CD4-positive, alpha-beta T cell treated with Interleukin-21 for 1 hour (primary cell): ENCODE measurements around the gene PRKN.
"Not testable (repeated sequence)": the region's sequence is repeated elsewhere in the genome, so short reads cannot be mapped to it uniquely, and the experiment has no call there.

Experiments used
- DNase-seq: peaks from one replicate; pipeline ENCODE4 v3.0.0-alpha.2; 2020

PRKN gene

GRCh38 chr6:162531391-162531790 lies 196.2 kb downstream of the PRKN start:
- DNase-seq, result not testable (repeated sequence)

- DNase-seq, result no peak
Measured at GRCh38 chr6:162528538-162528937, 199.0 kb downstream of the PRKN start.

DNA sequence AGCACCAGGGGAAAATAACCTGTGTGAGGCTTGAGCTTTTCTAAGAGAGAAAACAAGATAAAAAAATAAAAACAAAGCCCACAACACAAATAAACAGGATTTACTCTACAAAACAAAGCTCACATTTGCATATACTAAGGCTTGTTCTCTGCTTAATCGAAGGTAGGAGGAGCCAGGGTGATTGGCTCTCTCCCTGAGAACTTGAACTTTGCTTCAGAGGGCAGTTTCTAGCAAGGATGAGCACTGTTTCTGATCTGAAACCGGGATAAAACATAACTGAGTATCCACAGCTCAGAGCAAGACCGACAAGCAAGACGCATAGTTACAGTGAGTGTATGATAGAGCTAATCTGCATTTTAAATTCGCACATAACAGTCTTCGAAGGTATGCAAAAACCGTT lies 200.6 kb downstream of the PRKN start:
- DNase-seq, result no peak

GRCh38 chr6:162525181-162525580 lies 202.4 kb downstream of the PRKN start:
- DNase-seq, result no peak

GRCh38 chr6:162512744-162513143 lies 214.8 kb downstream of the PRKN start:
- DNase-seq, result no peak

GRCh38 chr6:162497389-162497788 lies 230.2 kb downstream of the PRKN start:
- no peak for DNase-seq

DNA sequence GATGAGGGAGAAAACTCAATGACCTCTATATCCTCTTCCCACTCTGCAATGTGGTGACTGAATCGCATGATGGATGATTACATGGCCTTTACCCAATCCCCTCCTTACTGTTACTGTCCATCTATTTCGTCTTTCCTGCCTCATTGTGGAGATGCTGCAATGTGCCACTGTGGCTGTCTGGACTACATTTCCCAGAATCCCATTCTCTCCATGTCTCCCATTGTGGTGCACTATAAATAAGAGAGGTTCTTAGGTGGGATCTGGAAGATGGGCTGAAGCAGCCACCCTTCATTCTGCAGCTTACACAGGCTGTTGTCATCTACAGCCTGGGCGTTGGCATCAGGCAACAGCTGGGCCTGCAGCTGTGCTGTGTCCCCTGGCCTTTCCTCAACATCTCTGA lies 233.6 kb downstream of the PRKN start:
- DNase-seq, result no peak

- no peak for DNase-seq
Measured at GRCh38 chr6:162491637-162492036, 235.9 kb downstream of the PRKN start.

- DNase-seq, result no peak
Measured at GRCh38 chr6:162489101-162489976, 238.2 kb downstream of the PRKN start.

GRCh38 chr6:162488444-162488843 lies 239.1 kb downstream of the PRKN start:
- no peak for DNase-seq

DNA sequence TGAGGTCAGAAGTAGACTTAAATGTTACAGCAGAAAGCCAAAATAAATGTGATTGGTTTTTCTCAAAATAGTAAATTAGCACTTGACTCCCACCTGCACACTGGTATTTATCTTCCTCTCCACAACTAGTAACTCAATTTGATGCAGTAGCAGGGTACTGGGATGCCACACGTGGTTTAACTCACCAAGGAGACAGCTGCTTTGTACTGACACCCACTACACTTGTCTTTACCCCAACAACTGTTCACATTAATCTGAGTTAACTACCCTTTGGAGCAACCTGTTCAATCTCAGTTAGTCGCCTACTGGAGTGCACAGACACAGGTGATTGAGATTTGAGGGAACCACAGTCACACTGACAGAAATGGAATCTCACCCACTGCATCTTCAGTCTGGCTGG lies 242.1 kb downstream of the PRKN start:
- DNase-seq, result no peak

- DNase-seq, result no peak
Measured at GRCh38 chr6:162481938-162482337, 245.6 kb downstream of the PRKN start.

DNA sequence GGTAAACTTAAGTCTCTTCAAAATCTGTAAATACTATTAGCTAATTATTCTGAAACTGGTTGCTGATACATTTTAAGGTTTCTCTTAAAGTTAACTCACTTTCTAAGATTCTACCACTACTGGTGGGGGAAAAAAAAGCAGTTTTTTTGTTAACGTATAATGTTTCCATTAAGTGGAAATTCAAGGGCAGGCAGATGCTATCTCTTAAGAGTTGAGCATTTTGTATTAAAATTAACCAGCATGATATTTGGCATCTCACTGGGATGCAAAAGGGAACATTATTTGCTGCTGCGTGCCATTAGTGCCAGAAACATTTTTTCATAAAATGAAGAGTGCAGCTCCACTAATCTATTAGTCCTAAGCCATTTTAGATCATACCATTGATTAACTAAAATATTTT lies 246.2 kb downstream of the PRKN start:
- no peak for DNase-seq

DNA sequence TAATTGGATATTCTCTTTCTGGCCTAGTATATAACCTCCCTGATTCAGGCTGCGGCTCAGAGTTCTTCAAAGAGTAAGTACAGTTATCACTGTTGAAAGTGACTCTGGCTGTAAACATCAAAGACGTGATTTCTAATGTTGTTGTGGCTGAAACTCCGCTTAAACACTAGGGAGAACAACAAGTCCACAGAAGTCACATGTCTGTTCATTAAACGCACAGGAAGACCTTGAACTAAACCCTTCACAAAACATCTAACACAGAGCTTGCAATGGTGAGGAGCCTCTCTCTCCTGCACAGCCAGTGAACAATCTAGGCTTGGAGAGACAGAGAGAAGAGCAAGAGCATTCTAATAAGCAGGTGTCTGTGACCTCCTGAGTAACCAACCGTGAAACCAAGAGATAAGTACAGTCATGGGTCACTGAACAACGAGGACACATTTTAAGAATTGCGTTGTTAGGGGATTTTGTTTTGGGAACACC lies 249.3 kb downstream of the PRKN start:
- no peak for DNase-seq

DNA sequence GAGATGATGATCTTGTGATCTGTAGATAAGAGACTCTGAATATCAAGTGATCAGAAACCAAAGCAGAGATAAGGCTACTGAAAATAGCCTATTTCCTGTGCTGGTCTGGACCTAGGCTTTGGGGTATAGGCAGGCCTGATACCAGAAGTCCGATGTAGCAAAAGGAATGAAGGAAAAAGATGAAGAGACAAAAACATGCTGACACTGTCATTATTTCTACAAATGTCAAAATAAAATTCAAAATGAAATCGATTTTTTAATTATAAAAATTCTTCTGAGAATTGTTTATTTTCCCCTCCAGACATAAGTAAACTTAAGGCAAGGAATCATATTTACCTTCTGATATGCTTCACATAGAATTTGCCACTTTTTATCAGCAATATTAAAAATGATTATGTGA lies 252.8 kb downstream of the PRKN start:
- no peak for DNase-seq

DNA sequence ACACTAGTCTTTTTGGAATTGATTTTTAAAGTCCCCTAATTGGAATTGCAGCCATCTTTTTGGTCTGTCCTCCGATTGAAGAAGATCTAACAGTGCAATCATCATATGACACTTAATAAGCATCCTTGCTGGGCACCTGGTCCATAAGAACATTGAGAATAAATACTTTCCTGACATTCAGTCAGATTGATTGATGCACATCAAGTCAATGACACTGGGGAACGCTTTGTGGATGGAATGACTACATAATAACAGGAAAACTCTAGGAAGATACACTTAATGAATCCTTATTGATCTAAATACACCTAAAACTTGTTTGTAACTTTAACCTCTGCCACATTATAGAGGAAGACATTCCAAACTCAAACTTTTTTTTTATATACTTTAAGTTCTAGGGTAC lies 255.7 kb downstream of the PRKN start:
- no peak for DNase-seq

DNA sequence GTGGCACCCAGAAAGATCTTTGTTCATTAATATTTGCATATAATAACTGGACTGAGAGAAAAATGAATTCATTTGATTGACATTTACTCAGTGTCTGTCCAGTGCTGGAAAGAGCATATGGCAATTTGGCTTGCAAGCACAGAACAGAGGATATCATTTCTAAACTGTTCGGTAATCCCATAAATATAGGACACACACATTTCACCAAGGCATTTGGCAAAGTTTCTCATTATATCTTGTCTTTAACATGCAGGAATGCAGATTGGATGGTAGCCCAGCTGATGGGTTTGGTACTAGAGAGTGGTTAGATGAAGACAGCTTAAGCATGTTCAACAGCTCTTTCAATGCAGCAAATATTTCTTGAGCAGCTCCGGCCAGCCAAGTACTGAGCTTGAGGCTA lies 259.2 kb downstream of the PRKN start:
- no peak for DNase-seq

- DNase-seq, result no peak
Measured at GRCh38 chr6:162467679-162468078, 259.9 kb downstream of the PRKN start.

GRCh38 chr6:162463576-162463975 lies 264.0 kb downstream of the PRKN start:
- no peak for DNase-seq

DNA sequence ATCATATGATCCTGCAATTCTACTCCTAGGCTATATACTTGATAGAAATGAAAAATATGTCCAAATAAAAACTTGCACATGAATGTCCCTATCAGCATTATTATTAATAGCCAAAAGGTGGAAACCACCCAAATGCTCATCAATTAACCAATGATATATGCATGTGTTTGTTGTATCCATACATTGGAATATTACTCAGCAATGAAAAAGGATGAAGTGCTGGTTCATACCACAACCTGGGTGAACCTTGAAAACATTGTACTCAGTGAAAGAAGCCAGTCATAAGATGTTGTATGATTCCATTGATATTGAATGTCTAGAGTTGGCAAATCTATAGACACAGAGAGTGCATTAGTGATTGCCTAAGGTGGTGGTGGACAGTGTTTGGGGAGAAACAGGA lies 267.6 kb downstream of the PRKN start:
- DNase-seq, result no peak

DNA sequence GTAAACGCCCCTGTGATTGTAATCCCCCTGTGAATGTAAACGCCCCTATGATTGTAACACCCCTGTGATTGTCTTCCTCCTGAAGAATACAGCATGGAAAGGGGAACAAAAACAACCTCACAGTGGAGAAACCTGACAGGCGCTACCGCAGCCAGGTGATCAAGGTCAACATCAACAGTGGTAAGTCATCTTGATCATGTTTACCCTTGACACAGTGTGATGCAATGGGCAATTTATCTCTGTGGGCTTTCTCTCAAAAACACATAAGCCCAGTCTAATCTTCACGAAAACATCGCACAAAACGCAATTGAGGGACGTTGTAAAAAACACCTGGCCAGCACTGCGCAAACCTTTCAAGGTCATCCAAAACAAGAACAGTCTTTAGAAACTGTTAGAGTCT lies 277.2 kb downstream of the PRKN start:
- DNase-seq, result no peak

DNA sequence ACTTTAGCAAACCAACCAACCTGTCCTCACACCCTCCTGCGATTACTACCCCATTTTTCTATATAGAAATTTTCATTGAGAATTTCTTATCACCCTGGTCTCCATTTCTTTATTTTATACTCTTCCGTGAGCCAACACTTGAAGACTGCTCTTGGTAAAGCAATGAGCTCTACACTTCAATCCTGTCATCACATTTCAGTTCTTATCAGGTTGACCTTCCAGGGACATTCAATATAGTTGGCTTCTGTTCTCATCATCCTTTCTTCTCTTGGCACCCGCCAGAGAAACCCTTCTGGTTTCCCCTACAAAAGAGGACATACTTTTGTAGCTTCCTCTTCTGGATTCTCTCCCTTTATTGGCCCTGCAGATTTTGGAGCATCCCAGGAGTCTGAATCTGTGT lies 279.3 kb downstream of the PRKN start:
- DNase-seq, result no peak

DNA sequence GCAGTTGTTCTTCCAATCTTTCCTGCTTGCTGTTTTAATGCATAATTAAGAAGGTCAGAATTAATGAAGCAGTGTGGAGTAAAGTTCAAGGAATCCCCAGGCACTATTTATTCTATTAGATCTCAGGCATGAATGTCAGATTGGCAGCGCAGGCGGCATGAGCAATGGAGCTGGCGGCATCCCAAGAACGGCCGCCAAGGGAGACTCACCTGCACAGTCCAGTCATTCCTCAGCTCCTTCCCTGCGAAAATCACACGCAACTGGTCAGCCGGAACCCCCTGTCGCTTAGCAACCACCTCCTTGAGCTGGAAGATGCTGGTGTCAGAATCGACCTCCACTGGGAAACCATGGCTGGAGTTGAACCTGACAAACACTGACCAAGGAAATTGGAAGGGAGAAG lies 284.5 kb downstream of the PRKN start:
- no peak for DNase-seq

GRCh38 chr6:162442687-162443086 lies 284.9 kb downstream of the PRKN start:
- no peak for DNase-seq

DNA sequence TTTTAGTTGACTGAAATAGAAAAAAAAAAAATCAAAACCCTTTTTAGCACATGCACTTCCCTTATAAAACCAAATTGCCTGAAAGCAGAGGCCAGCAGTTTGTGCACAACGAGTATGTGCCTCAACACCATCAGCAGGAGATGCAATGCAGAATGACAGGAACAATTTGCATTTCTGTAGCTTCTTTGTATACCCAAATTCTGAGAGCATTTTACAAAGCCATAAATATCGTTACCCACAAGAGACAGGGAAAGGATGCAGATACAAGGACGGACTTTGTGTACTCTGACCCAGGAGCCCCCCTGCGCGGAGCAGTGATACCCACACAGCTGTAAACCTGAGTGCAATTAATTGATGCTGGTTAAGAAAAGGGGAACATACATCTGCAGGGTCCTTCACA lies 285.6 kb downstream of the PRKN start:
- no peak for DNase-seq
